Right hindlimb (tissue), 1 donor: ENCODE results near the gene GRK7.
"Not testable (repeated sequence)": the region's sequence is repeated elsewhere in the genome, so short reads cannot be mapped to it uniquely, and the experiment has no call there.

ENCODE experiments used
- DNase-seq: peaks from one replicate; pipeline ENCODE4 v3.0.0-alpha.2; 2018

Gene GRK7

DNA sequence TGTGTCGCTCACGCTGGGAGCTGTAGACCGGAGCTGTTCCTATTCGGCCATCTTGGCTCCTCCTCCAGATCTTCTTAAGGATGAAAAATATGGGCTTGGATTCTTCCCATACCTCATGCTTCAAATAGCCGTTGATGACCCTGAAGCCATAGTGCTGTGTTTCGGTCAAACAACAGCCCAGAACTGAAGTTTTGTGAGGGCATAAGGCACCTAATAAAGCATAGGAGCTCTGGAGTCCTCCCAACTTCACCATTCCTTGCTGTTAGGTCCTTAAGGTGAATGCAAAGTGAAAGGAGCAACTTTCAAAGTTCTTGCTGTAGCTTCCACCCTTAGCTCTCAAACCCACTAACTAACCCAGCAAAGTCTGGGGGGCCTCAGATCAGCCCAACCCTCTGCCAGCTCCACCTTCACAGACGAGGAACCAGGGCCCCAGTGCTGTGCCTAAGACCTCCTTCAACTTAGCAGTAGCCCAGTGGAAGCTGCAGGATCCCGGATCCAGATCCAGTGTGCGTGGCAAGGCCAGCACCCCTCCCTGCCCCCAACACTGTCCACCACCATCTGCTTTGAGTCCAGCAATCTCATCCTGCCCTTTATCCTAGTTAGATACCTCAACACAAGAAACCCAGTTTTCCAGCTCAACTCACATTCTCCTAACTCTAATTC, at the start of gene GRK7:
Gene GRK7, plus strand, starts transcription at position 321 of the 663 bp plus-strand sequence. CDS start 14,877 bp downstream, outside the sequence.
- DNase-seq, result no peak

DNA sequence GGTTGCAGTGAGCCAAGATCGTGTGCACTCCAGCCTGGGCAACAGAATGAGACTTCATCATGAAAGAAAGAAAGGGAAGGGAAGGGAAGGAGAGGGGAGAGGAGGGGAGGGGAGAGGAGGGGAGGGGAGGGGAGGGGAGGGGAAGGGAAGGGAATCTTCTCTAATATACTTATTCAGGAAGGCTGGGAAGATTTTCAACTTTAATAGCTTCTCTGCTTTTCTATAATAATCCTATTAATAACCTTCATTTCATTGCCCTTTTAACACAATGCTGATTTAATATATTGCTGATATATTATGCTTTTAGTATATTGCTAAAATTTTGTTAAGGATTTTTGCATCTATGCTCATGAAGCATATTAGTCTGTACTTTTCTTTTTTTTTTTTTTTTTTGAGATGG, 48.5 kb upstream of the GRK7 start:
- no peak for DNase-seq

GRCh38 chr3:141722081-141722480, 41.1 kb upstream of the GRK7 start:
- no peak for DNase-seq

GRCh38 chr3:141722648-141723047, 40.6 kb upstream of the GRK7 start:
- DNase-seq, result no peak

DNA sequence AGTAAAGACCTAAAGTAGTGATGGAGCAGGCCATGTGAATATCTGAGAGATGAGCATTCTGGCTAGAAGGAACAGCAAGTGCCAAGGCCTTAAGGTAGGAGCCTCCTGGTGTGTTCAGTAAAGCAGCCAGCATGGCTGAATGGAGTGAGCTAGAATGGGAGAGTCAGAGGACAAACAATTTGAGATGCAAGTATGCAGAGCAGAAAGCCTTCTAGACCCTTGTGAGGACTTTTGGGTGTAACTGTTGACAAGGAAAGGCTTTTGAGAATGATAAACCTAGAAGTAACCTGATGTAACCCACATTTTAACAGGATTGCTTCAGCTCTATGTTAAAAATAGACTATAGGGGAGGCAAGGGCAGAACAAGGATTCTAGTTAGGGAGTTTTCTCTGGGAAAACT, 40.0 kb upstream of the GRK7 start:
- no peak for DNase-seq

- no peak for DNase-seq
Measured at GRCh38 chr3:141724186-141724585, 39.0 kb upstream of the GRK7 start.

DNA sequence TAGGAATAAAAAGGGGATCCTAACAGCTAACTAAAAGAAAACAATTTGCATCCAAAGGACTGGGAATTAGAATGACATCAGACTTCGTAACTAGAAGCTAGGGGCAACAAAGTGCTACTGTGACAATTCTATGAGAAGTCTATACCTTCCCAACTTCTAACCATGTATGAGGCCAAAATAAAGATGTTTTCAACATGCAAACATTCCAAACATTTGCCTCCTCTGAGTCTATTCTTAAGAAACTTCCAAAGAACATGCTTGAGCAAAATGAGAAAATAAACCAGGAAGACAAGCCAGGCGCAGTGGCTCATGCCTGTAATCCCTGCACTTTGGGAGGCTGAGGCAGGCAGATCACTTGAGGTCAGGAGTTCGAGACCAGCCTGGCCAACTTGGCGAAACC, 38.2 kb upstream of the GRK7 start:
- DNase-seq, result no peak

- no peak for DNase-seq
Measured at GRCh38 chr3:141726483-141726882, 36.7 kb upstream of the GRK7 start.

GRCh38 chr3:141728355-141728892, 34.8 kb upstream of the GRK7 start:
- DNase-seq, result no peak

DNA sequence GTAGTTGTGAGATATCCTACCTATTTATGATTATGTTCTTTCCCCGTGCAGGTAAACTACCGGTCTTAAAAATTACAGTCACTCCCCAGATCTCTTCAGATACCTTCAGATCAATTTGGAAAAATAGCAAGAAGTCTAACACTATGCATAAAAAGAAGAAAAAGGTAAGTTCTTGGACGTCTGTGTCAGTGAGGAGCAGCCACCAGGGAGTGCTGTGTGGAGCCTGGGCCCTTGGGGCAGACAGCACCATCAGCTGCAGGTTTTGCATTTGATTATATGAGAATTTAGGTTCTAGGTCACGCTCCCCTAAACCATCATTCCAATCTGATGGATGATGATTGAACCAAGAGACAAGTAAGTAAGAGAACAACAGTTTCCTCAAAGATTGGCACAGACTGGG, 34.0 kb upstream of the GRK7 start:
- no peak for DNase-seq

- DNase-seq, result no peak
Measured at GRCh38 chr3:141735176-141735575, 28.0 kb upstream of the GRK7 start.

- no peak for DNase-seq
Measured at GRCh38 chr3:141735770-141736465, 27.3 kb upstream of the GRK7 start.

DNA sequence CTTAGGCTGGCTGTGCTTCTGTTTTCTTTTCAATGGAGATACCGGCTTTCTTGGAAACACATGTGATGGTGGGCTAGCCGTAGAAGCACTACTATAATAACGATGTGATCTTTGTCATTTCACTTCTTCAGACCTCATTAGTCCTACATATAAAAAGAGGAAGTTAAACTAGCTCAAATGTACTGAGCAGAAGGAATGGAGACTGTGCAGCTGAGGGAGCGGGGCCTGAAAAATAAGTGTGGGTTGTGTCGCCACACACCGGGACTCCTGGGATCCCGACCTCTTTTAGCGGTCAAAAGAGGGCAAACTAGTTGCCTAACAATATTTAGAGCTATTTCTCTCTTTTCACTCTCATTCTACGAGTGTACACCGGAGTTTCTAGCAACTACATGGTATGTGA, 26.1 kb upstream of the GRK7 start:
- no peak for DNase-seq

GRCh38 chr3:141737678-141738021, 25.6 kb upstream of the GRK7 start:
- DNase-seq, result no peak

GRCh38 chr3:141738022-141738890, 25.0 kb upstream of the GRK7 start, which contains the start of gene RNF7:
Gene RNF7, plus strand, starts transcription at chr3:141738298. Its CDS starts 44 bp downstream, at chr3:141738342.
- DNase-seq, result peak; percentile 98

DNA sequence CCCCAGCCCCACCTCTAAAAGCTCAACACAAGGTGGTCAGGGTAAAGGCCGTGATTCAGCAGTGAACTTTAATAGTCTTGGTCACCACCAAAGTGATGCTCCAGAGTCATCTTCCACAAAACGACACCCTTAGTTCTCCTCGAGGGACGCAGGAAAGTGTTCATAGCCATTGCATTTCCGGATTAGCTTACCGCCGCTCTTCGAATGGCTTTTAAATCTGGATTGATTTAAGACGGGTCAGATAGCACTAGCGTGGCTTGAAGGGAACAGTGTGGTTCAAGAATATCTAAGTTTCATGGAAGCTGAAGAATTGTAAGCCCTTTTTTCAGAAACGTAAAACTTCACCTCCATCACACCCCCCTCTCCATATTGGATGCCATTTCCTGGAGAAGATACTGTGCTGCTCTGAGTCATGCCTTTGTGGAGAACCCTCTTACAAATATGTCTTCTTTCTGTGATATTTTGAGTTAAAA, 24.3 kb upstream of the GRK7 start:
- DNase-seq, result peak; percentile 29

DNA sequence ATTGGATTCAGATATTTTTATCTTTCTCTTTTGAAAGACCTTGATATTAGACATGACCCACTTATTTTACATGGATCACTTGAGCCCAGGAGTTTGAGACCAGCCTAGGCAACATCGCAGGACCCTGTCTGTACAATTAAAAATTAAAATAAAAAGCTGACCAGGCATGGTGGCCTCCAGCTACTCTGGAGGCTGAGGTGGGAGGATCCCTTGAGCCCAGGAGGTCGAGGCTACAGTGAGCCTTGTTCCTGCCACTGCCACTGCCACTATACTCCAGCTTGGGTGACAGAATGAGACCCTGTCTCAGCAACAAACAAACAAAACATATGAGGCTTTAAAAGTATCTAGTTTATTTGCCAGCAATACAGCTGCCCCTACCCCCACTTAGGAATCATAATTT, 23.5 kb upstream of the GRK7 start:
- no peak for DNase-seq

- no peak for DNase-seq
Measured at GRCh38 chr3:141740349-141740748, 22.9 kb upstream of the GRK7 start.

- no peak for DNase-seq
Measured at GRCh38 chr3:141743305-141743704, 19.9 kb upstream of the GRK7 start.

- no peak for DNase-seq
Measured at GRCh38 chr3:141746962-141747361, 16.2 kb upstream of the GRK7 start.

GRCh38 chr3:141753399-141753798, 9.8 kb upstream of the GRK7 start:
- no peak for DNase-seq

GRCh38 chr3:141754032-141754431, 9.2 kb upstream of the GRK7 start:
- DNase-seq, result no peak

DNA sequence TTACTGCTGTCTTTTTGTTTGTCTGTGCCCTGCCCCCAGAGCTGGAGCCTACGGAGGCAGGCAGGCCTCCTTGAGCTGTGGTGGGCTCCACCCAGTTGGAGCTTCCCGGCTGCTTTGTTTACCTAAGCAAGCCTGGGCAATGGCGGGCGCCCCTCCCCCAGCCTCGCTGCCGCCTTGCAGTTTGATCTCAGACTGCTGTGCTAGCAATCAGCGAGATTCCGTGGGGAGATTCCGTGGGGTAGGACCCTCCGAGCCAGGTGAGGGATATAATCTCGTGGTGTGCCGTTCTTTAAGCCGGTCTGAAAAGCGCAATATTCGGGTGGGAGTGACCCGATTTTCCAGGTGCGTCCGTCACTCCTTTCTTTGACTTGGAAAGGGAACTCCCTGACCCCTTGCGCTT, 656 bp upstream of the GRK7 start:
- DNase-seq, result not testable (repeated sequence)
